Measurements from ENCODE around the gene WWC1.

- TF ChIP-seq POLR2AphosphoS5 (IDR thresholded peaks at IDR 0.05; ENCODE audit: low read depth, low read length), result no peak
- no peak for TF ChIP-seq PAX5 (IDR thresholded peaks at IDR 0.05; ENCODE audit: insufficient read depth, low read length, severe bottlenecking)
- TF ChIP-seq POLR2A (IDR thresholded peaks at IDR 0.05; ENCODE audit: low read depth, low read length), result no peak
- no peak for TF ChIP-seq TAF1 (IDR thresholded peaks at IDR 0.05; ENCODE audit: low read depth, low read length)
These were observed 102.3 kb downstream of the WWC1 start for GRCh38 chr5:168393773-168394172.

Data from GM12891 (cell line).